Osteocyte (in vitro differentiated cells): ENCODE measurements around the gene APLP1. TPM values are rescaled to one million over a fixed set of nuclear protein-coding genes. Genes with fewer than 3 reads are reported as not detected.

Experiments used
- DNase-seq: peaks from one replicate; pipeline ENCODE4 v3.0.0; 2021; ENCODE audit warnings: mixed read lengths; ENCODE audit not compliant: unreplicated experiment; ENCODE audit errors: extremely low spot score
- H3K27ac Mint-ChIP-seq: one replicate; pipeline ENCODE4 v1.8.0; 2021; ENCODE audit warnings: mild to moderate bottlenecking, mixed read lengths; ENCODE audit not compliant: unreplicated experiment
- H3K27me3 Mint-ChIP-seq: one replicate; pipeline ENCODE4 v1.8.0; 2021; ENCODE audit warnings: mixed read lengths; ENCODE audit not compliant: unreplicated experiment
- H3K36me3 Mint-ChIP-seq: one replicate; pipeline ENCODE4 v1.8.0; 2021; ENCODE audit warnings: mixed read lengths; ENCODE audit not compliant: unreplicated experiment
- H3K4me1 Mint-ChIP-seq: one replicate; pipeline ENCODE4 v1.8.0; 2021; ENCODE audit warnings: mixed read lengths; ENCODE audit not compliant: unreplicated experiment
- H3K4me3 Mint-ChIP-seq: one replicate; pipeline ENCODE4 v1.8.0; 2021; ENCODE audit warnings: mild to moderate bottlenecking, moderate library complexity, mixed read lengths; ENCODE audit not compliant: unreplicated experiment
- H3K9me3 Mint-ChIP-seq: one replicate; pipeline ENCODE4 v1.8.0; 2021; ENCODE audit warnings: mixed read lengths; ENCODE audit not compliant: unreplicated experiment
- total RNA-seq: library from RNA; stranded (reverse); gene quantifications from 2 replicates; pipeline ENCODE4 v1.2.1, GENCODE V29; 2021
- TF ChIP-seq, protein P1 (sequence below): fragments of 200-600 bp; sonication (generic); IDR thresholded peaks from 2 replicates; pipeline ENCODE4 v1.5.0; 2021; ENCODE audit warnings: antibody characterized with exemption, mild to moderate bottlenecking, moderate library complexity

Gene APLP1
- total RNA-seq, 1 donor from 2014 or later: 12.6 TPM

DNA sequence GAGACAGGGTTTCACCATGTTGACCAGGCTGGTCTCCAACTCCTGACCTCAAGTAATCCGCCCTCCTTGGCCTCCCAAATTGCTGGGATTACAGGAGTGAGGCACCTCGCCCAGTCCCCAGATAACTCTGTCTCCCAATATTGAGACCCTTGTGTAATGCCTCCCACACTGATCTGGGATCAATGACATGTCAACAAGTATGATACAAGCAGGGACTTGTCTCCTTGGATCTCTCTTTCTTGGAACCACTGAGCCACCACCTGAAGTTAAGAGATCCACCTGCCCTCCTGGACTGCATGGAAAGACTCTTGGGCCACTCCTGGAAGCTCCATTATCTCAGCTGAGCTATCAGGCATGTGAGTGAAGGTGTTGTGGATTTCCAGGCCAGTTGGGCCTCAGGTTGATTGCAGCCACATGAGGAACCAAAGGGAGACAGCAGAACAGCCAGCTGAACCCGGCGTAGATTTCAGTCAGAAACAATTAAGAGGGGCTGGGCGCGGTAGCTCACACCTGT is 16.9 kb downstream of the APLP1 start:
- DNase-seq: no peak
- Mint-ChIP-seq H3K4me1 (no peaks in the 10 kb centered on the region), H3K9me3 (no peaks in the 10 kb centered on the region), H3K36me3 (peaks cover 21% of the 10 kb centered on the region), H3K27me3 (no peaks in the 10 kb centered on the region), H3K4me3 (no peak overlapping the region), H3K27ac (no peak overlapping the region)
- TF ChIP-seq, protein P1, sequence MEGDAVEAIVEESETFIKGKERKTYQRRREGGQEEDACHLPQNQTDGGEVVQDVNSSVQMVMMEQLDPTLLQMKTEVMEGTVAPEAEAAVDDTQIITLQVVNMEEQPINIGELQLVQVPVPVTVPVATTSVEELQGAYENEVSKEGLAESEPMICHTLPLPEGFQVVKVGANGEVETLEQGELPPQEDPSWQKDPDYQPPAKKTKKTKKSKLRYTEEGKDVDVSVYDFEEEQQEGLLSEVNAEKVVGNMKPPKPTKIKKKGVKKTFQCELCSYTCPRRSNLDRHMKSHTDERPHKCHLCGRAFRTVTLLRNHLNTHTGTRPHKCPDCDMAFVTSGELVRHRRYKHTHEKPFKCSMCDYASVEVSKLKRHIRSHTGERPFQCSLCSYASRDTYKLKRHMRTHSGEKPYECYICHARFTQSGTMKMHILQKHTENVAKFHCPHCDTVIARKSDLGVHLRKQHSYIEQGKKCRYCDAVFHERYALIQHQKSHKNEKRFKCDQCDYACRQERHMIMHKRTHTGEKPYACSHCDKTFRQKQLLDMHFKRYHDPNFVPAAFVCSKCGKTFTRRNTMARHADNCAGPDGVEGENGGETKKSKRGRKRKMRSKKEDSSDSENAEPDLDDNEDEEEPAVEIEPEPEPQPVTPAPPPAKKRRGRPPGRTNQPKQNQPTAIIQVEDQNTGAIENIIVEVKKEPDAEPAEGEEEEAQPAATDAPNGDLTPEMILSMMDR: no peak

GRCh38 chr19:35885904-35886303 is 17.5 kb downstream of the APLP1 start:
- peaks cover 24% of the 10 kb centered on the region for H3K36me3 Mint-ChIP-seq
- H3K4me1 Mint-ChIP-seq: no peaks in the 10 kb centered on the region
- H3K4me3 Mint-ChIP-seq: no peak overlapping the region
- no peaks in the 10 kb centered on the region for H3K9me3 Mint-ChIP-seq
- TF ChIP-seq, protein P1: no peak
- H3K27ac Mint-ChIP-seq: no peak overlapping the region
- H3K27me3 Mint-ChIP-seq: no peaks in the 10 kb centered on the region
- no peak for DNase-seq

DNA sequence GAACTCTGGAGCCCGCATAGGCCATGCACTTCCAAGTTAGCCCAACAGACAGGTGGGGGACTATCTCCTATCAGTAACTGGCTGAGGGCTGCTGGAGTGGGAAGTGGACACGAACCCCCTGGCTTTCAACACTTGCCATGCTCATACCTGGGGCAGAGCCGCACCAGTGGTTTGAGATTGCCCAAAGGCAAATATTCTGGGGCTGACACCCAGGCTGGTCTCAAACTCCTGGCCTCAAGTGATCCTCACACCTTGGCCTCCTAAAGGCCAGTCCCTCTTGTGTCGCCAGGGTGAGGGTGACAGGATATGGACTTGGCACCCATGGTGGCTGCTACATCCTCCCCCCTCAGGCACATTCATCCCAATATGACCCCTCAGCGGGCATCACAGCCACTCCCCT is 18.8 kb downstream of the APLP1 start:
- no peak for DNase-seq
- TF ChIP-seq, protein P1: no peak
- H3K4me3 Mint-ChIP-seq: no peak overlapping the region

DNA sequence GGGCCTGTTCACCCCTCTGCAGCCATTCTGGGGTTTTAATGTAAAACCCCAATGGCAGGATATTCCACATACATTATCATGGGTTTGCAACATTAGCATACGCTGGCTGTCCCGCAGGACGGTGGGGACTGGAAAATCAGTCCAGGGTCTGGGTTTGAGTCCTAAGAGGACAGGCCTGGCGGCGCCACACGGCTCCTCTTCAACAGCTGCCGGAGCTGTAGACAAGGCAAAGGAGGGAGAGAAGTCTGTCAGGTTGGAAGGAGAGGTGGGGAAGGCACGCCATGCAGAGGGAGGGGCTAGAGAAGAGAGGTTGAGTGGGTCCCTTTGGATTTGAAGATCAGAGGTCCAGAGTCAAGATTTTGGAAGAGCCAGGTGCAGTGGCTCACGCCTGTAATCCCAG is 20.0 kb downstream of the APLP1 start:
- H3K36me3 Mint-ChIP-seq: peaks cover 33% of the 10 kb centered on the region
- H3K4me3 Mint-ChIP-seq: no peak overlapping the region
- H3K4me1 Mint-ChIP-seq: no peaks in the 10 kb centered on the region
- no peaks in the 10 kb centered on the region for H3K9me3 Mint-ChIP-seq
- no peak overlapping the region for H3K27ac Mint-ChIP-seq
- DNase-seq: no peak
- no peaks in the 10 kb centered on the region for H3K27me3 Mint-ChIP-seq
- TF ChIP-seq, protein P1: no peak

More for the DNA sequence above, 18.8 kb downstream of the APLP1 start:
- no peaks in the 10 kb centered on the region for H3K9me3 Mint-ChIP-seq
- H3K27ac Mint-ChIP-seq: no peak overlapping the region
- peaks cover 26% of the 10 kb centered on the region for H3K36me3 Mint-ChIP-seq
- no peaks in the 10 kb centered on the region for H3K4me1 Mint-ChIP-seq
- no peaks in the 10 kb centered on the region for H3K27me3 Mint-ChIP-seq

DNA sequence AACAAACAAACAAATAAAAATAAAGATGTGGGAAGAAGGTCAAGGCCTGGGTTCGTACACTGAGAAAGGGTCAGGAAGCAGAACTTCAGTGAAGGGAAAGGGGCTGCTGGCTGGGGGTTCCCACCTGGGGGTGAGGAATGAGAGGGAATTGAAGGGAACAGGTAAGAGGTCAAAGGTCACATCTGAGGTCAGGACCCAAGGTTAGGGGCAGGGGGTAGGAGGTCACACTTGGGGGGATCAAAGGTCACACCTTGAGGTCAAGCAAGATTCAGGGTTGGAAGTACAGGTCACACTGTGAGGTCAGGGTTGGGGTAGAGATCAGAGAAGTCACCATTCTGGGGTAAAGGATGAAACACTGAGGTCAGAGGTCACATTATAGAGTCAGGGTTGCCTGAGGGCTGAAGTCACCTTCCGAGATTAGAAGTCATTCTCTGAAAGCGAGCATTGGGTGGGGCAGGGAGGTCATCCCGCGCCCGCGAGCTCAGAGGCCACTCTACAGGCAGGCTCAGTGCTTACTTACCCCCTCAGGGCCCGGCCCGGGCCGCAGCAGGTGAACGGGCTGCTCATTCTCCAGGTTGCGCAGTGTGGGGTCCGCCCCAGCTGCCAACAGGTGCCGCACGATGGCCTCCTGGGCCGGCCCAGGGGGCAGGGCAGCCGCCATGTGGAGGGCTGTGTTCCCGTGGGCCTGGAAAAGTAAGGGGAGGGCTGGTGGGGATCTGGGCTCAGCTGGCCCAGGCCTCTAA is 21.2 kb downstream of the APLP1 start:
- Mint-ChIP-seq H3K27ac (no peak overlapping the region), H3K9me3 (no peaks in the 10 kb centered on the region), H3K4me1 (no peaks in the 10 kb centered on the region), H3K4me3 (no peak overlapping the region), H3K27me3 (no peaks in the 10 kb centered on the region), H3K36me3 (peaks cover 33% of the 10 kb centered on the region)
- TF ChIP-seq, protein P1: no peak
- no peak for DNase-seq
